ENCODE results near the gene RBMS2.

RBMS2 gene

GRCh38 chr12:56641219-56641618 is 119.6 kb downstream of the RBMS2 start:
- no peak for TF ChIP-seq EP300 (IDR thresholded peaks at IDR 0.05; ENCODE audit: borderline replicate concordance)
- no peak for TF ChIP-seq NFIC (IDR thresholded peaks at IDR 0.05)
- no peak for TF ChIP-seq MAX (IDR thresholded peaks at IDR 0.05)
- TF ChIP-seq TAF1 (IDR thresholded peaks at IDR 0.05; ENCODE audit: low read depth), result no peak
- TF ChIP-seq CREB1 (IDR thresholded peaks at IDR 0.05; ENCODE audit: low read depth), result no peak
- TF ChIP-seq CEBPB (IDR thresholded peaks at IDR 0.05), result no peak
- TF ChIP-seq RAD21 (IDR thresholded peaks at IDR 0.05; ENCODE audit: low read depth), result no peak
- no peak for TF ChIP-seq TCF12 (IDR thresholded peaks at IDR 0.05; ENCODE audit: low read depth)
- no peak for TF ChIP-seq EGR1 (IDR thresholded peaks at IDR 0.05)

- TF ChIP-seq ZBTB7A (IDR thresholded peaks at IDR 0.05; ENCODE audit: low read depth) (no peak), RAD21 (IDR thresholded peaks at IDR 0.05; ENCODE audit: low read depth) (no peak), EP300 (IDR thresholded peaks at IDR 0.05; ENCODE audit: borderline replicate concordance) (no peak), TEAD4 (IDR thresholded peaks at IDR 0.05) (no peak), CEBPB (IDR thresholded peaks at IDR 0.05) (no peak), REST (IDR thresholded peaks at IDR 0.05; ENCODE audit: low read depth) (no peak), NFIC (IDR thresholded peaks at IDR 0.05) (no peak), TAF1 (IDR thresholded peaks at IDR 0.05; ENCODE audit: low read depth) (no peak), EGR1 (IDR thresholded peaks at IDR 0.05) (no peak), YY1 (IDR thresholded peaks at IDR 0.05; ENCODE audit: low read depth) (no peak)
These were observed 123.0 kb downstream of the RBMS2 start for GRCh38 chr12:56644654-56645053.

- TF ChIP-seq YY1 (IDR thresholded peaks at IDR 0.05; ENCODE audit: low read depth) (no peak), CREB1 (IDR thresholded peaks at IDR 0.05; ENCODE audit: low read depth) (no peak), NFIC (IDR thresholded peaks at IDR 0.05) (no peak), FOXM1 (IDR thresholded peaks at IDR 0.05; ENCODE audit: borderline replicate concordance, low read depth) (no peak)
These were observed 123.6 kb downstream of the RBMS2 start for GRCh38 chr12:56645201-56645716.

Data from Ishikawa (cell line).